CD14-positive monocyte (primary cell): ENCODE measurements around the gene SLC25A22. TPM values are rescaled to one million over a fixed set of nuclear protein-coding genes. Genes with fewer than 3 reads are reported as not detected.

ENCODE experiments used
- DNase-seq, 3 donors: peaks; one replicate each; pipeline ENCODE4 v3.0.0-alpha.2; 2011 to 2022
- H2AFZ ChIP-seq: 2 replicates; pipeline ENCODE4 v1.6.0; 2012; ENCODE audit warnings: mild to moderate bottlenecking, low read depth, low read length, inconsistent platforms; ENCODE audit not compliant: insufficient read depth, poor library complexity, severe bottlenecking
- H3K27ac ChIP-seq, 2 donors: 1 replicate in 1 of 2; 2 replicates in 1 of 2; pipeline ENCODE4 v1.5.1; 2012 to 2013; ENCODE audit warnings: low read length in 2 of 2, control low read depth in 1 of 2, inconsistent platforms in 1 of 2, low read depth in 1 of 2, mild to moderate bottlenecking in 1 of 2
- H3K27me3 ChIP-seq, 2 donors: one replicate each; pipeline versions ENCODE4 v1.6.0 to v1.6.1; 2011 to 2013; ENCODE audit warnings: low read length in 2 of 2; ENCODE audit not compliant: control insufficient read depth in 2 of 2, insufficient read depth in 2 of 2
- H3K36me3 ChIP-seq, 2 donors: replicated peaks in 1 of 2; 1 replicate in 1 of 2; 2 replicates in 1 of 2; pipeline versions ENCODE4 v1.5.1 to v1.6.1; 2012 to 2013; ENCODE audit warnings: low read length in 2 of 2, control low read depth in 1 of 2, inconsistent platforms in 1 of 2, mild to moderate bottlenecking in 1 of 2; ENCODE audit not compliant: insufficient read depth in 2 of 2, control insufficient read depth in 1 of 2
- H3K4me1 ChIP-seq, 2 donors: 1 replicate in 1 of 2; 2 replicates in 1 of 2; pipeline versions ENCODE4 v1.5.1 to v1.6.1; 2012 to 2013; ENCODE audit warnings: low read length in 2 of 2, control low read depth in 1 of 2, inconsistent platforms in 1 of 2, mild to moderate bottlenecking in 1 of 2, moderate library complexity in 1 of 2; ENCODE audit not compliant: insufficient read depth in 2 of 2, control insufficient read depth in 1 of 2
- H3K4me2 ChIP-seq: replicated peaks from 2 replicates; pipeline ENCODE3; 2012; ENCODE audit warnings: low read length, moderate library complexity, mild to moderate bottlenecking; ENCODE audit not compliant: poor library complexity, severe bottlenecking; ENCODE audit errors: extremely low read depth
- H3K4me3 ChIP-seq, 3 experiments: fragments of 200-600 bp in 1 of 3; sonication (generic) in 1 of 3; replicated peaks in 1 of 3; 1 replicate in 2 of 3; 2 replicates in 1 of 3; pipeline ENCODE4 v1.5.1; 2011 to 2013; ENCODE audit warnings: low read length in 3 of 3, mild to moderate bottlenecking in 3 of 3, control low read depth in 2 of 3, low read depth in 2 of 3, inconsistent platforms in 1 of 3, moderate library complexity in 1 of 3
- H3K79me2 ChIP-seq: 2 replicates; pipeline ENCODE4 v1.6.0; 2012; ENCODE audit warnings: mild to moderate bottlenecking, control low read depth, inconsistent platforms, low read length, moderate library complexity; ENCODE audit not compliant: insufficient read depth
- H3K9ac ChIP-seq: 2 replicates; pipeline ENCODE4 v1.6.0; 2017; ENCODE audit warnings: low read length, mild to moderate bottlenecking; ENCODE audit not compliant: insufficient read depth, poor library complexity, severe bottlenecking
- H3K9me3 ChIP-seq, 2 donors: replicated peaks in 1 of 2; 1 replicate in 1 of 2; 2 replicates in 1 of 2; pipeline versions ENCODE4 v1.5.1 to v1.6.1; 2012 to 2013; ENCODE audit warnings: low read length in 2 of 2, control low read depth in 1 of 2; ENCODE audit not compliant: control insufficient read depth in 1 of 2, insufficient read depth in 1 of 2
- H4K20me1 ChIP-seq: 2 replicates; pipeline ENCODE4 v1.6.0; 2012; ENCODE audit warnings: mild to moderate bottlenecking, low read length, control low read depth, moderate library complexity; ENCODE audit not compliant: insufficient read depth
- H3K27ac Mint-ChIP-seq, 7 donors: one replicate each; pipeline ENCODE4 v1.8.0; 2020; ENCODE audit warnings: mild to moderate bottlenecking in 7 of 7, mixed read lengths in 7 of 7, moderate library complexity in 6 of 7, inconsistent platforms in 2 of 7
- H3K27me3 Mint-ChIP-seq, 3 donors: one replicate each; pipeline ENCODE4 v1.8.0; 2021 to 2022; ENCODE audit warnings: low read depth in 3 of 3, mild to moderate bottlenecking in 3 of 3, mixed read lengths in 3 of 3, moderate library complexity in 3 of 3, inconsistent platforms in 1 of 3
- H3K36me3 Mint-ChIP-seq, 2 donors: one replicate each; pipeline ENCODE4 v1.8.0; 2020; ENCODE audit warnings: mixed read lengths in 2 of 2, inconsistent platforms in 1 of 2, mild to moderate bottlenecking in 1 of 2
- H3K4me1 Mint-ChIP-seq: one replicate; pipeline ENCODE4 v1.8.0; 2020; ENCODE audit warnings: mild to moderate bottlenecking, mixed read lengths
- H3K4me3 Mint-ChIP-seq, 2 donors: one replicate each; pipeline ENCODE4 v1.8.0; 2020; ENCODE audit warnings: mild to moderate bottlenecking in 2 of 2, mixed read lengths in 2 of 2, moderate library complexity in 1 of 2
- H3K9me3 Mint-ChIP-seq, 7 donors: one replicate each; pipeline ENCODE4 v1.8.0; 2020 to 2022; ENCODE audit warnings: mixed read lengths in 7 of 7, mild to moderate bottlenecking in 6 of 7, moderate library complexity in 6 of 7, inconsistent platforms in 2 of 7
- CTCF ChIP-seq: fragments of 200-600 bp; IDR thresholded peaks from one replicate; pipeline ENCODE4 v1.8.0; 2022; ENCODE audit warnings: antibody characterized with exemption, mild to moderate bottlenecking
- WGBS: methylation state at CpG from one replicate; pipeline ENCODE4 v1.1.5; 2013; ENCODE audit warnings: missing lambda C conversion rate; ENCODE audit not compliant: insufficient coverage; 5-methylcytosine and 5-hydroxymethylcytosine counted together
- intact Hi-C, 2 donors: fragments of 100-400 bp; cut with micrococcal nuclease; formaldehyde crosslinking; loops; one replicate each; pipeline versions ENCODE4 v1.15.0 to v1.15.1; 2023
- polyA plus RNA-seq, 3 donors: library from polyadenylated mRNA; depleted of rRNA in 1 of 3; unstranded in 2 of 3; stranded (reverse) in 1 of 3; fragments of 300-500 nt in 2 of 3; fragments of >200 nt in 1 of 3; fragmentation: Illumina TruSeq in 2 of 3; gene quantifications; 1 replicate in 2 of 3; 2 replicates in 1 of 3; pipeline ENCODE4 v1.2.3, GENCODE V29; 2012 to 2021

SLC25A22 gene
- polyA plus RNA-seq, 3 donors = 4.4 to 20.9 (median 5.6) TPM

GRCh38 chr11:815675-816432 is 17.8 kb upstream of the SLC25A22 start:
- Histone ChIP-seq H3K79me2 (peaks cover 31% of the 10 kb centered on the region), H3K4me2 (no peak overlapping the region)
- no peaks in the 10 kb centered on the region for H3K9me3 Mint-ChIP-seq

More at GRCh38 chr11:815675-816432, 17.8 kb upstream of the SLC25A22 start:
- H3K9me3 ChIP-seq = no peaks in the 10 kb centered on the region
- no peak overlapping the region for H3K4me3 ChIP-seq
- peaks cover 38% of the 10 kb centered on the region for H4K20me1 ChIP-seq
- peak overlapping the region in 1 of 7 donors; percentile 3 for H3K27ac Mint-ChIP-seq
- no peak for TF ChIP-seq CTCF
- H3K4me1 ChIP-seq = peaks cover 19 to 30% of the 10 kb centered on the region in 2 donors
- 96% methylated on average over 8 of the region's 11 CpGs for WGBS
- intact Hi-C loops = no loop called here
- no peak overlapping the region for H3K9ac ChIP-seq
- H3K36me3 Mint-ChIP-seq = peaks cover 23 to 31% of the 10 kb centered on the region in 2 donors
- no peak overlapping the region for H3K4me3 Mint-ChIP-seq
- peaks cover 23 to 29% of the 10 kb centered on the region in 2 donors for H3K36me3 ChIP-seq
- no peak overlapping the region for H3K27ac ChIP-seq
- no peaks in the 10 kb centered on the region for H3K27me3 ChIP-seq
- peaks cover 18% of the 10 kb centered on the region for H3K4me1 Mint-ChIP-seq
- peaks cover 0 to 10% (median 2%) of the 10 kb centered on the region in 3 donors for H3K27me3 Mint-ChIP-seq
- no peak for DNase-seq
- H2AFZ ChIP-seq = no peak overlapping the region
